ENCODE measurements around the gene CGAS. TPM values are rescaled to one million over a fixed set of nuclear protein-coding genes. Genes with fewer than 3 reads are reported as not detected.
A peak's percentile ranks its signal among the peaks of the same experiment; 100 is the strongest.

Gene CGAS
- total and polyA plus RNA-seq, 2 of the 4 experiments (the other 2 are of a cell fraction): 1.5 to 1.6 TPM

GRCh38 chr6:73388433-73388799, 63.7 kb downstream of the CGAS start:
- Histone ChIP-seq H4K8ac (ENCODE audit: low read depth in 2 of 2, low read length in 2 of 2) (no peak overlapping the region; a peak in 2 of 4 replicates), H3K79me1 (ENCODE audit: low read depth in 1 of 2, low read length in 2 of 2) (no peaks in the 10 kb centered on the region), H4K5ac (ENCODE audit: low read depth, low read length) (no peak overlapping the region), H3K4me3 (ENCODE audit: insufficient read depth, low read depth, low read length) (peak overlapping the region; percentile 45), H3K9ac (ENCODE audit: low read depth, low read length) (peak overlapping the region; percentile 10; the same call in 1 of the 2 replicates), H2BK5ac (ENCODE audit: low read depth, low read length, poor library complexity, severe bottlenecking) (no peak overlapping the region), H3K4me2 (ENCODE audit: low read depth, low read length) (peak overlapping the region; percentile 83), H2AK5ac (ENCODE audit: low read depth, low read length) (no peak overlapping the region), H3K56ac (ENCODE audit: extremely low read depth, insufficient read depth, low read length) (no peak overlapping the region), H4K91ac (ENCODE audit: insufficient read depth, low read depth, low read length) (no peak overlapping the region), H3K9me1 (ENCODE audit: insufficient read depth, low read length) (no peaks in the 10 kb centered on the region), H2AFZ (replicated peaks; ENCODE audit: low read length, poor library complexity) (peak overlapping the region; percentile 91), H2BK15ac (ENCODE audit: low read depth, low read length) (no peak overlapping the region), H3K9me3 (ENCODE audit: control insufficient read depth, insufficient read depth, low read length) (no peaks in the 10 kb centered on the region), H2BK120ac (ENCODE audit: low read depth, low read length) (no peak overlapping the region), H3K4ac (ENCODE audit: low read depth, low read length) (no peak overlapping the region), H3K27ac (ENCODE audit: insufficient read depth, low read length) (no peak overlapping the region), H3K36me3 (ENCODE audit: control insufficient read depth, insufficient read depth, low read length) (no peaks in the 10 kb centered on the region), H3K4me1 (ENCODE audit: control insufficient read depth, insufficient read depth, low read length) (no peaks in the 10 kb centered on the region), H2BK20ac (ENCODE audit: low read depth, low read length) (no peak overlapping the region), H3K18ac (ENCODE audit: low read depth, low read length) (no peak overlapping the region), H2AK9ac (replicated peaks; ENCODE audit: low read depth, low read length, poor library complexity) (no peak overlapping the region), H3K23ac (ENCODE audit: low read depth, low read length) (no peak overlapping the region), H3K14ac (replicated peaks; ENCODE audit: low read depth, low read length) (no peak overlapping the region), H4K20me1 (ENCODE audit: insufficient read depth, low read length) (no peaks in the 10 kb centered on the region), H3K27me3 (ENCODE audit: control insufficient read depth, insufficient read depth, low read length) (no peaks in the 10 kb centered on the region)
- in situ Hi-C loops (cut with MboI; ENCODE audit: low sequenced_read_pairs) (no loop called here), intact Hi-C loops (cut with micrococcal nuclease) (loop anchor here (2.0 to 5.0 kb wide), 2 partner anchors 64 to 104 kb away; partner anchors contain the start of gene CGAS), dilution Hi-C loops (cut with HindIII; ENCODE audit: low sequenced_read_pairs, unreplicated experiment) (no loop called here)
- DNase-seq (no peak), ATAC-seq (ENCODE audit: low read depth) (peak; percentile 43)
- no TSS peak for BruUV-seq (replicated peaks)
- no CpG with 5 or more reads among the region's 4 CpGs for WGBS, 2 experiments (ENCODE audit: extremely low coverage in 2 of 2, insufficient read length in 1 of 2)
- no peak for TF ChIP-seq SMC3 (IDR thresholded peaks at IDR 0.05; ENCODE audit: low read depth, low read length)
- TF ChIP-seq RAD21 (IDR thresholded peaks at IDR 0.05; ENCODE audit: low read length): no peak
- no peak for TF ChIP-seq CHD1 (IDR thresholded peaks at IDR 0.05; ENCODE audit: low read depth, low read length)
- TF ChIP-seq POLR2A (IDR thresholded peaks at IDR 0.05; ENCODE audit: low read depth, low read length): no peak
- TF ChIP-seq BHLHE40 (IDR thresholded peaks at IDR 0.05; ENCODE audit: low read depth, low read length): no peak
- no peak for TF ChIP-seq MXI1 (IDR thresholded peaks at IDR 0.05; ENCODE audit: borderline replicate concordance, low read depth, low read length)
- no peak for TF ChIP-seq CEBPB (IDR thresholded peaks at IDR 0.05; ENCODE audit: low read depth, low read length)
- no peak for TF ChIP-seq USF2 (IDR thresholded peaks at IDR 0.05; ENCODE audit: low read depth, low read length)
- no peak for TF ChIP-seq CTCF (conservative IDR thresholded peaks at IDR 0.05; ENCODE audit: low read depth, low read length)
- no peak for TF ChIP-seq MAZ (IDR thresholded peaks at IDR 0.05; ENCODE audit: borderline replicate concordance, low read depth, low read length)
- TF ChIP-seq RFX5 (IDR thresholded peaks at IDR 0.05; ENCODE audit: low read depth, low read length): no peak
- no peak for TF ChIP-seq MAFK (IDR thresholded peaks at IDR 0.05; ENCODE audit: low read depth, low read length)
- no peak for TF ChIP-seq NFE2L2 (IDR thresholded peaks at IDR 0.05; ENCODE audit: low read depth, low read length)
- TF ChIP-seq ELK1 (IDR thresholded peaks at IDR 0.05; ENCODE audit: borderline replicate concordance, low read depth, low read length): no peak
- TF ChIP-seq RCOR1 (IDR thresholded peaks at IDR 0.05; ENCODE audit: insufficient replicate concordance, low read length): no peak
- no peak for TF ChIP-seq FOS (IDR thresholded peaks at IDR 0.05; ENCODE audit: low read depth, low read length)
- CTCF ChIA-PET: interaction anchor here (1.0 to 1.6 kb wide), 5 partner anchors 10 to 772 kb away, joined by 3 to 5 read pairs (median 4); no protein-coding TSS in a partner anchor
- POLR2A ChIA-PET (ENCODE audit: unreplicated experiment): no interaction called here

All from IMR-90 (cell line).